ENCODE results near the gene NME5. TPM values are rescaled to one million over a fixed set of nuclear protein-coding genes. Genes with fewer than 3 reads are reported as not detected.

The NME5 gene
- total RNA-seq, 1 donor from 2014 or later, result 4.7 TPM

GRCh38 chr5:138103319-138103637 is 36.0 kb downstream of the NME5 start:
- TF ChIP-seq CTCF (IDR thresholded peaks at IDR 0.05; ENCODE audit: borderline replicate concordance), result no peak
- peaks cover 29% of the 10 kb centered on the region for H3K27me3 ChIP-seq (ENCODE audit: low read depth)
- no peak overlapping the region for H3K4me3 ChIP-seq
- no peak for DNase-seq
- intact Hi-C loops (cut with micrococcal nuclease), result no loop called here
- no peaks in the 10 kb centered on the region for H3K9me3 ChIP-seq (replicated peaks)
- H3K4me1 ChIP-seq, result no peaks in the 10 kb centered on the region
- no peaks in the 10 kb centered on the region for H3K36me3 ChIP-seq
- no peak overlapping the region for H3K27ac ChIP-seq (replicated peaks)

DNA sequence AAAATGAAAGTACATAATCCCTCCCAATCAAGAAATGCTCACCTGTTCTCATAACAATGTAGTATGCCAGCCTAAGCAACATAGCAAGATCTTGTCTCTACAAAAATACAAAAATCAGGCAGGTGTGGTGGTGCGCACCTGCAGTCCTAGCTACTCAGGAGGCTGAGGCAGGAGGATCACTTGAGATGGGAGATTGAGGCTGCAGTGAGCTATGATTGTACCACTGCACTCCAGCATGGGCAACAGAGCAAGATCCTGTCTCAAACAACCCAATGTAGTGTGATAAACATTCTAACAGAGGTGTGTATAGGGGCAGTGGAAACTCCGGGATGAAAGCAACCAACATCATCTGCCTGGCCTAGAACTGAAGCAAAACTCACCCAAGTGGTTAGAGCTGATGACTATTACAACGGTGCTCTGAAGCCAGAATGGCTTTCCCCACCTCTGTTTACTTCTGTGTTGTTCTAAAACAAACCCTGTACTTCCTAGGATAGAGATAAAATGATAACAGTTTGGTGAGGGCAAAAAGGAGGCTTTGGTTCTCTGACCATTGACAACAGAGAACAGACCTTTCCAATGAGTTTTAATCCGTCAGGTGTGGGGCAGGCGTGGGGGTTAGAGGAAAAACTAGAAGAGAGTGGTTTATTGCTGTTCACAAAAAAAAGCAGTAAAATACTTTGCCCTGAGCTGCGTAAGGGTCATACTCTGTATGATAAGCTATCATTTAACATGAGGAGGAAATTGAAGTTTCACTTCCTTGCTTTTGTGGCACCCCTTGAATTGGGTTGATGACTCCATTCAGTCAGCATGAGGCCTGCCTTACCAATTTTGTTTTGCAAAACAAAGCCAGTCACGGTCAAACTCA is 36.5 kb downstream of the NME5 start:
- Histone ChIP-seq H3K4me1 (no peaks in the 10 kb centered on the region), H3K36me3 (no peaks in the 10 kb centered on the region), H3K9me3 (replicated peaks) (no peaks in the 10 kb centered on the region), H3K27me3 (ENCODE audit: low read depth) (peaks cover 29% of the 10 kb centered on the region), H3K27ac (replicated peaks) (no peak overlapping the region), H3K4me3 (no peak overlapping the region)
- no peak for DNase-seq
- no peak for TF ChIP-seq CTCF (IDR thresholded peaks at IDR 0.05; ENCODE audit: borderline replicate concordance)
- intact Hi-C loops (cut with micrococcal nuclease), result no loop called here

GRCh38 chr5:138096997-138097828 is 42.0 kb downstream of the NME5 start:
- intact Hi-C loops (cut with micrococcal nuclease), result no loop called here

DNA sequence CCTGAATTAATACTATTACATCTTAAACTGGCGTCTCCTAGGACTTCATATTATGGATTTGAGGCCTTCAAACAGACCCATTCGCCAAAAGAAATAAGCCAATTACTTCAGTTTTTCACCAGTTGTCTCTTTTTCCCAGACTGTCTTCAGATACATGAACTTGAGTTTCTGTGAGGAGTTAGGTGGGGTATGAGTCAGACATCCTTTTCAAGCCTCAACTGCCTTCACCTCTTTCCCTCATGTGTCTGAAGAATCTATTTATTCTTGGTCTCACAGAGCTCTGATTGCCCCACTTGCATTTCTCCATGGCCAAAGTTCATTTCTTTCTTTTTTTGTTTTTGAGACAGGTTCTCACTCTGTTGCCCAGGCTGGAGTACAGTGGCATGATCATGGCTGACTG is 42.9 kb downstream of the NME5 start:
- no peaks in the 10 kb centered on the region for H3K4me1 ChIP-seq
- H3K4me3 ChIP-seq, result no peak overlapping the region
- TF ChIP-seq CTCF (IDR thresholded peaks at IDR 0.05; ENCODE audit: borderline replicate concordance), result no peak
- no peaks in the 10 kb centered on the region for H3K9me3 ChIP-seq (replicated peaks)
- no peak for DNase-seq
- no peak overlapping the region for H3K27ac ChIP-seq (replicated peaks)
- intact Hi-C loops (cut with micrococcal nuclease), result no loop called here
- no peaks in the 10 kb centered on the region for H3K36me3 ChIP-seq
- peaks cover 49% of the 10 kb centered on the region for H3K27me3 ChIP-seq (ENCODE audit: low read depth)

More at GRCh38 chr5:138096997-138097828, 42.0 kb downstream of the NME5 start:
- Histone ChIP-seq H3K9me3 (replicated peaks) (no peaks in the 10 kb centered on the region), H3K27ac (replicated peaks) (no peak overlapping the region), H3K27me3 (ENCODE audit: low read depth) (peaks cover 45% of the 10 kb centered on the region), H3K4me1 (no peaks in the 10 kb centered on the region), H3K4me3 (no peak overlapping the region), H3K36me3 (no peaks in the 10 kb centered on the region)
- DNase-seq, result no peak
- no peak for TF ChIP-seq CTCF (IDR thresholded peaks at IDR 0.05; ENCODE audit: borderline replicate concordance)

GRCh38 chr5:138095100-138095907 is 43.9 kb downstream of the NME5 start:
- intact Hi-C loops (cut with micrococcal nuclease), result no loop called here
- no peak for TF ChIP-seq CTCF (IDR thresholded peaks at IDR 0.05; ENCODE audit: borderline replicate concordance)
- Histone ChIP-seq H3K27ac (replicated peaks) (no peak overlapping the region), H3K4me3 (no peak overlapping the region), H3K27me3 (ENCODE audit: low read depth) (peaks cover 57% of the 10 kb centered on the region), H3K9me3 (replicated peaks) (no peaks in the 10 kb centered on the region), H3K36me3 (no peaks in the 10 kb centered on the region), H3K4me1 (no peaks in the 10 kb centered on the region)
- no peak for DNase-seq

All from left ventricle myocardium inferior (tissue), 1 donor.